ENCODE measurements around the gene STRADA. TPM values are rescaled to one million over a fixed set of nuclear protein-coding genes. Genes with fewer than 3 reads are reported as not detected.

The STRADA gene
- total and polyA plus RNA-seq, 9 of the 15 experiments (the other 6 are each of a cell fraction or from before 2014, with no cell fraction given), result 6.6 to 33.0 (median 20.5) TPM

GRCh38 chr17:63722403-63722802 is 19.2 kb downstream of the STRADA start:
- no peaks in the 10 kb centered on the region for H4K20me1 ChIP-seq (replicated peaks; ENCODE audit: control insufficient read depth, insufficient read depth, low read length)
- ChIA-PET POLR2A (interaction anchor here (0.6 to 2.2 kb wide), 7 partner anchors 10 to 34 kb away, joined by 3 to 9 read pairs (median 5); no protein-coding TSS in a partner anchor), CTCF (ENCODE audit: low intra/inter-chr PET ratio) (no interaction called here)
- WGBS (ENCODE audit: insufficient coverage, low coverage, missing lambda C conversion rate), result 43% methylated on average over 2 of the region's 2 CpGs
- no peak overlapping the region for H3K4me3 ChIP-seq
- H3K9ac ChIP-seq (ENCODE audit: insufficient read depth in 1 of 2, low read depth in 2 of 2, low read length in 2 of 2), result no peak overlapping the region
- peaks cover 9% of the 10 kb centered on the region; the same call in 2 of the 3 replicates for H3K36me3 ChIP-seq (ENCODE audit: control insufficient read depth, insufficient read depth, low read length)
- TF ChIP-seq HCFC1 (IDR thresholded peaks at IDR 0.05; ENCODE audit: low read depth, low read length), result no peak
- TF ChIP-seq DIDO1 (tag; IDR thresholded peaks at IDR 0.05; ENCODE audit: low read depth), result no peak
- no peak for TF ChIP-seq HES1 (IDR thresholded peaks at IDR 0.05; ENCODE audit: low read depth)
- TF ChIP-seq CTCF (IDR thresholded peaks at IDR 0.05 in 2 of 3, conservative IDR thresholded peaks at IDR 0.05 in 1 of 3; ENCODE audit: insufficient read depth in 2 of 3, low read depth in 1 of 3, low read length in 3 of 3), result no peak
- no peak for TF ChIP-seq MEF2A (IDR thresholded peaks at IDR 0.05; ENCODE audit: control insufficient read depth, low read depth, low read length)
- no peak for TF ChIP-seq ZNF197 (CRISPR knock-in tag; IDR thresholded peaks at IDR 0.05; ENCODE audit: low read depth)
- no peak overlapping the region for H3K27ac ChIP-seq (ENCODE audit: extremely low read depth, low read depth, low read length)
- H3K79me2 ChIP-seq (ENCODE audit: control insufficient read depth, insufficient read depth, low read length), result no peaks in the 10 kb centered on the region
- H3K4me1 ChIP-seq (replicated peaks in 1 of 2; ENCODE audit: control insufficient read depth in 2 of 2, insufficient read depth in 2 of 2, low read length in 2 of 2), result no peaks in the 10 kb centered on the region
- H3K27me3 ChIP-seq (ENCODE audit: control insufficient read depth in 2 of 2, insufficient read depth in 2 of 2, low read length in 2 of 2), result no peaks in the 10 kb centered on the region
- intact Hi-C loops (cut with micrococcal nuclease) (no loop called here), in situ Hi-C loops (cut with MboI) (no loop called here)
- no peaks in the 10 kb centered on the region for H3K9me1 ChIP-seq (ENCODE audit: control insufficient read depth, insufficient read depth, low read length)
- BruUV-seq (replicated peaks), result no TSS peak
- ATAC-seq (no peak), FAIRE-seq (peak; percentile 6), DNase-seq (ENCODE audit: extremely low read depth in 1 of 4, low spot score in 3 of 4) (no peak)
- H2AFZ ChIP-seq (ENCODE audit: low read depth, low read length), result no peak overlapping the region
- H3K4me2 ChIP-seq (ENCODE audit: insufficient read depth, low read length), result no peak overlapping the region
- H3K9me3 ChIP-seq (replicated peaks; ENCODE audit: control insufficient read depth, insufficient read depth, low read depth, low read length), result no peaks in the 10 kb centered on the region

All from K562 (cell line).